GM10266 (cell line): ENCODE results near the gene DPM2.

Source experiments
- DNase-seq: peaks from one replicate; pipeline ENCODE4 v3.0.0; 2012; ENCODE audit errors: extremely low spot score
- CTCF ChIP-seq: IDR thresholded peaks from 2 replicates; pipeline ENCODE4 v1.5.1; 2012; ENCODE audit warnings: mild to moderate bottlenecking, low read depth; ENCODE audit not compliant: control insufficient read depth, insufficient read depth; ENCODE audit errors: missing control alignments

The DPM2 gene

DNA sequence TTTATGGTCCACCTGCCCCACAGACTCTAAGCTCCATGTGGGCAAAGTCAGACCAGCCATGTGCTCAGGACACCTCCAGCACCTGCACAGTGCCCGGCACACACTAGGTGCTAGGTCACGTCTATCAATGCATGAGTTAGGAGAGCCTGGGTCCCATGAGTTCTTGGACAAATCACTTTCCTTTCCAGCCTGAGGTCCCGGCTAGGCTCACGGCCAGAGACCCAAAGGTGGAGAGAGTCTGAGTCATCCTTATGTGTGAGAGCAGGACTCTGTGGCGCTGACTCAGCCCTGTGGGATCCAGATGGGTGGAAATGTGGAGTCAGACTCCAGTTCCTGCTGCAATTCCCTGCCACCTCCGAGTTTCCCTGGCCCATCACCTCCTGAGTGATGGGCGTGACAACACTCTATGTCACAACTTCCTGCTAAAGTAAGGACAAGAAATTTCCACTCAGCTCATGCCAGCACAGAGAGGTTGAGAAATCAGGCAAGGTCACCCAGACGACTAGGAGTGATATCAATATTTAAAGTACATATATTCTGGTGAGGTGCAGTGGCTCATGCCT lies 18.3 kb downstream of the DPM2 start:
- no peak for DNase-seq
- no peak for TF ChIP-seq CTCF

DNA sequence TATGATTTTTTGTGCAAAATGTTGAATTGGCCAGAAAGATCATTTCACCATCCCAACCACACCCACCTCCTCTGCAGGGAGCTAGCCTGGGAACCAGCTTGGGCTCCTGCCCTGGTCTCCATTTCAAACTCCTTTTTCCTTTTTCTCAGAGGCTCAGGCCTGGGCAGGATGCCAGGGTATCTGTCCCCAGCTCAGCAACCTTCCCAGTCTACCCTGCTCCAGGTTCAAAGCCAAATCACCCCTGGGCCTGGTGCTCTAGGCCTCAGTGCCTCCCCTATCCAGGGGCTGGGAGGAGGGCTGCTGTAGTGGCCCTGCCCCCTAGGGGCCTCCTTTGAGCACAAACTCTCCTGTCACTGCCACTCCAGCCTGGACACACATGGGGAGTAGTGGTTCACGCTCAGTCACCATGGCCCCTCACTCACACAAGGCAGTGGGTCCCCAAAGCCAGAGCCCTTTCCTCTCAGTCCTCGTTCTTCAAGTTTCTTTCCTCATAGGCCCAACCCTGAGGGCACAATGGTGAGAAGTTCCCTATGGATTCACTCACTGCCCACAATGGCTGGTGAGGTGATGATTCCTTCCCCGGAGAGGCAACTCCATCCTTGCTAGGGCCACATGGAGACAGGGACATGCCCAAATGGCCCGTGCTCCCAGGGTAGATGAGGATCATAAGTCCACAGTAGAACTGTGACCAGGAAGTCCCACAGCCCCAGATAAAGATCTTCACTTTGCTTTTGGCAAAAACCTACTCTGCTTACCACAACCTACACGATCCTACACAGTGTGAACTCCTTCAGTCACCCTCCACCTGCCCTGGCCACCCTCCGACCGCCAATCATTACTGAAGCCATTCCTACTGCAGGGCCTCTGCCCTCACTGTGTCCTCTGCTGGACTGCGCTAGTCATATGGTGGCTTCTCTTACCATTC lies 19.2 kb downstream of the DPM2 start:
- peak; percentile 38 for TF ChIP-seq CTCF
- no peak for DNase-seq

- DNase-seq, result no peak
- TF ChIP-seq CTCF, result no peak
Measured at GRCh38 chr9:127917603-127918002, 20.1 kb downstream of the DPM2 start.

DNA sequence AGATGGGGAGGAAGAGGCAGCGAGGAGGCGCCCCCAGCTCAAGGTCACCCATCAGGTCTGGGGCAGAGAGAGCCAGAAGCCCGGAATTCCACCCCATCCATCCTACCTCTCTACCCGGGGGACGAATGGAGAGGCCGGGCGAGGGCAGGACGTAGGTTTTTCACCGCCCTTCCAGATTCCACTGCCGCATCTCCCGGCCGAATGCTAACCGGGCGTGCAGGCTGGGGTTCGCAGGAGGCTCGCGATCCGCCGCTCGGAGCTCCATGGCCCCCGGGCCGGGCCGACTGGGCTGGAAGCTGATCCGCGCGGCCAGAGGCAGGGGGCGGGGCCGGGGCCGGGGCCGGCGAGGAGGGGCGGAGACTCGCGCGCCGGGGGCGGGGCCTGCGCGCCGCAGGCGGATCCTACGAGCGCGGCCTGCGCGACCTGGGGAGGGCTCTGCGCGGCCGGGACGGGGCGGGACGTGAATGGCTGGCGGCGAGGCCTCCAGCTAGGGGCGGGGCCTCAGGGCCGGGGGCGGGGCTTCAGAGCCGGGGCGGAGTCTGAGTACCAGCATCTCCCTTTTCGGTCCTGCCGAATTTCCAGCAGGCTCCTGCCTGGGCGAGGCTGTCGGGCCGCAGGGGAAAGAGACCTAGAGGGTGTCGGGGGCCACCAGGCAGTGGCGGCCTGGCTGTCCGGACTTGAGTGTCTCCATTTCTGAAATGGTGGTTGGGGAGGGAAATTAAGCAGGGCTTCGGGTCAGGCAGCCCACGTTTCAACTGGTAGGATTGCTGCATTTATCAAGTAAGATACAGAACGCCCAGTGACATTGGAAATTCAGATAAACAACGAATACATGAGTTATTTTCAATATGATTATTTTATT lies 20.7 kb downstream of the DPM2 start, which contains the start of gene ST6GALNAC4:
ST6GALNAC4 (minus strand) TSS at position 322 of the 862 bp plus-strand sequence. CDS start 622 bp downstream, outside the sequence.
- no peak for TF ChIP-seq CTCF
- peak; percentile 99 for DNase-seq

DNA sequence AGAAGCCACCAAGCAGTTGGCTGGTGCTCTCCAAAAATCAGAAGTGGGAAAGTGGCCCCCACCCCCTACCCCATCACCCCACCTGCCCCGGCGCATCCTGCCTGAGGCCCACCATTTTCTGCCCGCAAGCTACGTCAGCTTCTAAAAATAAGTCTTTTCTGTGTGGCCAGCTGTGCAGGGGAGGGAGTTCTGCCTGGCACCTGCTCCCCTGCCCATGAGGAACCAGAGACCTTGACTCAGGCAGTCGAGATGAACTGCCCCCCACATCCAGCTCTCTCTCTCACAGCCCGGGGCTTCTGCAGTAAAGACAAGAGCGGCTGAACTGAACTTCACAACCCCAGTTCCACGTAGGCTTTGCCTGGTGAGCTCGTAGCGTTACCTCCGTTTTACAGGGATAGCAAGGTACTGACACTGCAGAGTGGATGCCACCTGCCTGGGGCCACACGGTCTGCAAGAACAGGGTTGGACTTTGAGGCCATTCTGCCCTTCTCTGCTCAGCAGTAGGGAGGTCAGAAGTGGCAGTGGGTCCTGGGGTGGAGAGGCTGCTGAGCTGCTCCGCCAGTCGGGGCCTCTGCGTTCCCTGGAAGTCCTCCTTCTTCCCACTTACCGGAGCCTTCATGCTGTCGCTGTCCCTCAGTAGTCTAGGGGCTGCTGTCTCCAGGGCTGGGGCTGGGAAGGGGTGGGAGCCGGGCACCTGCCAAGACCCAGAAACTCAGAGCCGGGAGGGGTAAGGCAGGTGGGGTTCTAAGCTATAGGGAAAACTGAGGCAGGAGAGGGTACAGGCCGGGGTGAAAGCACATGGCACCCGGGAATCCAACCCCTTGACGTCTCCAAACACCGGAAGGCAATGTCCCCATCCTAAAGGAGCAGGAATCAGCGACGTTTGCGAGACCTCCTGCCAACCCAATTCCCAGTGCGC lies 21.6 kb downstream of the DPM2 start:
- no peak for TF ChIP-seq CTCF
- peak; percentile 73 for DNase-seq

DNA sequence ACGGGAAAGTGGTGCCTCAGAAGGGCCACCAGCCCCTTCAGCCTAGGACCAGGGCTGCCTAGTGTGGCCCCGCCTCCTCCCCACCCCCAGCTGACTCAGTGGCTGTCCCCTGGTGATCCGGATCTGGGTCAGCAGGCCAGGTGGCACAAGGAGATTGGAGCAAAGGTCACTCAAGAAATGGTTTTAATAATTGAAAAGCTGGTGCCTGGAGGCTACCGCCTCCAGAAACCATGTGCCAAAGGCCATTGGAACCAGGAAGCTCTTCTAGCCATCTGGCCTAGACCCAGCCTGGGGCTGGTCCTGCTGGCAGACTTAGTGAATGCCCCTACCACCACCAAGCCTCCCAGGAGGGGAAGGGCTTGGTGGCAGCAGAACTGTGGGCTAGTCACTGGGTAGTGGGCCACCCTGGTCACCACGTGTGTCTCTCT lies 22.3 kb downstream of the DPM2 start:
- DNase-seq, result no peak
- no peak for TF ChIP-seq CTCF
